Left ventricle myocardium inferior (tissue), 1 donor: ENCODE data around the gene CPM. TPM values are rescaled to one million over a fixed set of nuclear protein-coding genes. Genes with fewer than 3 reads are reported as not detected.
"Not testable (repeated sequence)": the region's sequence is repeated elsewhere in the genome, so short reads cannot be mapped to it uniquely, and the experiment has no call there.

Experiments used
- DNase-seq: peaks from one replicate; pipeline ENCODE4 v3.0.0-alpha.2; 2020
- H3K27ac ChIP-seq: fragments of 200-600 bp; replicated peaks from 2 replicates; pipeline ENCODE4 v1.8.0; 2021
- H3K27me3 ChIP-seq: fragments of 200-600 bp; 2 replicates; pipeline ENCODE4 v1.8.0; 2021; ENCODE audit warnings: low read depth
- H3K36me3 ChIP-seq: fragments of 200-600 bp; 2 replicates; pipeline ENCODE4 v1.8.0; 2021
- H3K4me1 ChIP-seq: fragments of 200-600 bp; 2 replicates; pipeline ENCODE4 v1.8.0; 2021
- H3K4me3 ChIP-seq: fragments of 200-600 bp; 2 replicates; pipeline ENCODE4 v1.8.0; 2021; ENCODE audit warnings: mild to moderate bottlenecking, moderate library complexity
- H3K9me3 ChIP-seq: fragments of 200-600 bp; replicated peaks from 2 replicates; pipeline ENCODE4 v1.8.0; 2021
- CTCF ChIP-seq: fragments of 200-600 bp; IDR thresholded peaks from 2 replicates; pipeline ENCODE4 v1.8.0; 2021; ENCODE audit warnings: antibody characterized with exemption, mild to moderate bottlenecking, borderline replicate concordance
- intact Hi-C: fragments of 100-400 bp; cut with micrococcal nuclease; formaldehyde crosslinking; loops from one replicate; pipeline ENCODE4 v1.11.0; 2022
- total RNA-seq: library from RNA; stranded (reverse); fragmentation: NEBNext Ultra II Directional; extraction: Animal tissue kit (Norgen Biotek cat#: 25700); gene quantifications from one replicate; pipeline ENCODE4 v1.2.1, GENCODE V29; 2021
- donor health status: DM: no; HTN: yes; CAD: no; lungs with severe emphysema.

The CPM gene
- total RNA-seq, 1 donor from 2014 or later = 6.3 TPM

DNA sequence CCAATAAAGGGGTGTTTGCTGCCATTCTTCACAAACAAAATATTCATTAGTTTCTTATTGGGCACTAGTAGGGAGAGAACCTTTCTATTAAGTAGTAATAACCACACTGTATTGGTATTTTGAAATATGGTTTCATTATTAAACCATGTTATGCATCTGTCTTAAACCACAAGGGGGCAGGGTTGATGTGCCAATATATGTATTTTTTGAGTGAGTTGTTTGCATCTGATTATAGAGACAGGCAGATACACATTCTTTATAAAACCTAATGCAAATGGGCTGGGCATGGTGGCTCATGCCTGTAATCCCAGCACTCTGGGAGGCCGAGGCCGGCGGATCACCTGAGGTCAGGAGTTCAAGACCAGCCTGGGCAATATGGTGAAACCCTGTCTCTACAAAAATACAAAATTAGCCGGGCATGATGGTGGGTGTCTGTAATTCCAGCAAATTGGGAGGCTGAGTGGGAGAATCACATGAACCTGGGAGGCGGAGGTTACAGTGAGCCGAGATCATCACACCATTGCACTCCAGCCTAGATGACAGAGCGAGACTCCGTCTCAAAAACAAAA lies 69.0 kb downstream of the CPM start:
- H3K4me3 ChIP-seq = not testable (repeated sequence)
- peak; percentile 70 for TF ChIP-seq CTCF

GRCh38 chr12:68863109-68863770 lies 69.7 kb downstream of the CPM start:
- no peak for DNase-seq
- H3K27me3 ChIP-seq = no peaks in the 10 kb centered on the region
- H3K4me3 ChIP-seq = no peak overlapping the region
- no peaks in the 10 kb centered on the region for H3K9me3 ChIP-seq
- H3K36me3 ChIP-seq = no peaks in the 10 kb centered on the region
- H3K27ac ChIP-seq = no peak overlapping the region
- no peak for TF ChIP-seq CTCF
- H3K4me1 ChIP-seq = no peaks in the 10 kb centered on the region
- intact Hi-C loops = loop anchor here (10.0 kb wide), 1 partner anchor 212 kb away; no protein-coding TSS in a partner anchor

More for the DNA sequence above, 69.0 kb downstream of the CPM start:
- H3K9me3 ChIP-seq, H3K4me1 ChIP-seq, H3K36me3 ChIP-seq, DNase-seq, H3K27me3 ChIP-seq, H3K27ac ChIP-seq: not testable (repeated sequence)
- intact Hi-C loops = loop anchor here (10.0 kb wide), 1 partner anchor 211 kb away; no protein-coding TSS in a partner anchor

DNA sequence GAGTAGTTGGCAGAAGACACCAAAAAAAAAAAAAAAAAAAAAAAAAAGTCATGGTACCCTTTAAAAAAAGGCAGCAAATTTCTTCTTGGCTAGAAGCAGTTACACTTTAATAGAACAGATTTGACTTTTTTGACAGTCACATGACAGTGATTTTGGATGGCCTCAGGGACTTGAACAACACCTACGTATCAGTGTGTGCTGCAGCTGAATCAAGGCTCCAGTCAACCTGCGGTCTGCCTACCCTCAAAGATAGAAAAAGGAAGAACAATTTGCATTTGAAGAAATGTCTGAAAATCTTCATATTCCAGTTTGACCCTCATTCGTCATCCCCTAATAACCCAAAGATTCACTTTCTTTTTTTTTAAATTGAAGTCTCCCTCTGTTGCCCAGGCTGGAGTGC lies 71.1 kb downstream of the CPM start:
- no peak overlapping the region for H3K27ac ChIP-seq
- H3K36me3 ChIP-seq = no peaks in the 10 kb centered on the region
- intact Hi-C loops = loop anchor here (10.0 kb wide), 1 partner anchor 213 kb away; no protein-coding TSS in a partner anchor
- TF ChIP-seq CTCF = no peak
- no peak for DNase-seq
- H3K4me3 ChIP-seq = no peak overlapping the region
- no peaks in the 10 kb centered on the region for H3K9me3 ChIP-seq
- H3K4me1 ChIP-seq = no peaks in the 10 kb centered on the region
- H3K27me3 ChIP-seq = no peaks in the 10 kb centered on the region

GRCh38 chr12:68856510-68856909 lies 76.5 kb downstream of the CPM start:
- no peak for DNase-seq
- no peaks in the 10 kb centered on the region for H3K9me3 ChIP-seq
- H3K4me1 ChIP-seq = no peaks in the 10 kb centered on the region
- no peaks in the 10 kb centered on the region for H3K36me3 ChIP-seq
- H3K27ac ChIP-seq = no peak overlapping the region
- H3K27me3 ChIP-seq = no peaks in the 10 kb centered on the region
- intact Hi-C loops = no loop called here
- no peak overlapping the region for H3K4me3 ChIP-seq
- no peak for TF ChIP-seq CTCF

GRCh38 chr12:68855771-68856170 lies 77.2 kb downstream of the CPM start:
- H3K9me3 ChIP-seq = no peaks in the 10 kb centered on the region
- no peaks in the 10 kb centered on the region for H3K27me3 ChIP-seq
- no peak overlapping the region for H3K4me3 ChIP-seq
- H3K4me1 ChIP-seq = no peaks in the 10 kb centered on the region
- intact Hi-C loops = no loop called here
- TF ChIP-seq CTCF = no peak
- H3K36me3 ChIP-seq = no peaks in the 10 kb centered on the region
- H3K27ac ChIP-seq = no peak overlapping the region
- no peak for DNase-seq
